Stimulated activated CD8-positive, alpha-beta memory T cell treated with anti-CD3 and anti-CD28 coated beads, Interleukin-15, amount 100 ng/mL, for 48 hours (primary cell): ENCODE results near the gene AUTS2.

Experiments used
- DNase-seq, 2 donors: peaks; one replicate each; pipeline ENCODE4 v3.0.0-alpha.2; 2020; ENCODE audit warnings: low read depth in 2 of 2

AUTS2 gene

GRCh38 chr7:69656077-69656476 lies 57.8 kb downstream of the AUTS2 start:
- no peak for DNase-seq

DNA sequence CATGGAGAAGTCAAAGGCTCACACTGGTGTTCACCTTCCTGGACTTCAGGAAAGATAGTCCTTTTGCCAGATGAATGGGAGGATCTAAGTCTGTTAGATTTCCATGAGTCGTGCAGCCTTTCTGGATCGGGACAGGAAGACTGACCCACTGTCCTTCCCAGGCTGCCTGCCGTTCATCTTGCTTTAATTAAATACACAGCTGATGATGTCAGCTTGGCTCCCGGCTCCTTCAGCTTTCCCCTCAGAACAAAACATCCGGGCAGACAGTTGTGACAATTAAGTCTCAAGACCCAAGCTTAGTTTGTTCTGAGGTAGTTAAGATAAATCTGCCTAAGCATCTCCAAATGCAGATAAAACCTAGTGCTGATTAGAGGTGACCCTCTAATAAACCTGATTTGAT lies 58.6 kb downstream of the AUTS2 start:
- no peak for DNase-seq

GRCh38 chr7:69657331-69657730 lies 59.1 kb downstream of the AUTS2 start:
- DNase-seq = no peak

- no peak for DNase-seq
Measured at GRCh38 chr7:69657985-69658384, 59.7 kb downstream of the AUTS2 start.

DNA sequence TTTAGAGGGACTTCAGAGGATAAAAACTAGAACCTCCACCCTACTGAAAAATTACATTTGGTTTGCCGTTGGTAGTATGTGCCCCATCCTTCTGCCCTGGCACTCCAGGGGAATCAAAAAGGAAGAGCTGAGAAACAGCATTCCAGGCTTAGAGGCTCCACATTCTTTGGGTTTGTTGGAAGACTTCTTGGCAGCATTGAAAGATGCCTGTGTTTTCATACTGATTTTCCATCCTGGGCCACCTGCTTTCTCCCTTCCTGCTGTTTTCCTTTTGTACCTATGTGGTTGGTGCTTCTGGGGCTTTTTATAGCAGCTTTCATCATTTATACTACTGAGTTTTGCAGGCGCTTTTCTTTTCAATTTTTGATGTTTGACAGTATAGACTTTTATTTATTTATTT lies 61.7 kb downstream of the AUTS2 start:
- DNase-seq = no peak

DNA sequence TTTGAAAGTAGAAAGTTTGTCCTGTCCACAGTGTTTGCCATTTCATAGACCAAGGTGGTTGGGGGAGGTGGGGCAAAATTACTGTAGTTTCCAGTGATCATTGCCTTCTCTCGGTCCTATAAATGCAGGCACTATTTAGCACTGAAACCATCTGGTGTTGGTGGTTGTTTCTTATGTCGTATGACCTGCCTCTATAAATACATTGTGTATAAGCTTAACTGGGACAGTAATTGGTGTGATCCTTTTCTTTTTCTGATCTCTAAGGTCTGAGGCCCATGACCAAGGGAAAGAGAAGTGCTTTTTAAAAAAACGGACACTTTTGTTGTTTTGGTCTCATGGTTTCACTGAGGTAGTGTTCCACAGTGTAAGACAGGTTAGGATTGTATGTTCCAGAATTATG lies 63.1 kb downstream of the AUTS2 start:
- DNase-seq = no peak

DNA sequence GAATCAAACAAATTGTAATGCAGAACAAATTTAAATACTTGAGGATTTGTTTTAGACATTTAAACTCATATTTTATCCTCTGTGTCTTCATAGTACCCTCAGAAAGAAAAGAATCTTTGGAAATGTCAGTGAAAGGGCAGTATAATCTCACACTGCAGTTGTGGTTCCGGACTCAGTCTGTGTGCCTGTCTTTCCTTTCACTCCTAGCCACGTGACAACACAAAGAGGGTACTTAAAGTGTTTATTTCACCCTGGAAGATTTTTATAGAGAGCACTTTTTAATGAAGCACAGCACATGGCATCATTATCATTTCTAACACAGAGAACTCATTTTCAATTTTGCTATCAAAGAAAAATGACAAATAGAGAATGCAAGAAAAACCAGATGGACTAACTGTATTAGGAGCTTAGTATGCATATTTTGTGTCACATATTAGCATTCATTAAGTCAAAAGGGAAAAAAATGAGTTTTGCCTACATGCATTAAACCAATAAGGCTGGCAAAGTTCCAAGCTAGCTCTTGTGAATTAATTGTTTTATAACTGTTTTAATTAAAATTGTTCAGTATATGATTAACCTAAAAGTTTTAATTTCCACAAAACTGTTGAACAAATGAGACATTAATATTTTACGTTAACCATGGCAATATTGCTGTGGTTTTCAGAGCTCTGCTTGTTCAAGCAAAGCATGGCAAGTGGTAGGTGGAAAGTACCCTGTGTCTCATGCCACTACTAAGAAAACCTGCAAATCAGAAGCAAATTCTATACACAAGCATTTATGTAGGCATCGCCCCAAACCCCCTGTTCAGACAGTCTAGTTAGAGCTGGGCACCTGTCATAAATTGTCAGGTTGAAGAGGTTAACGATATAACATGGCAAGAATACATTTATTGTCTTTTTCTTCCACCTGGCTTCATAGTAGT lies 65.9 kb downstream of the AUTS2 start:
- no peak for DNase-seq

DNA sequence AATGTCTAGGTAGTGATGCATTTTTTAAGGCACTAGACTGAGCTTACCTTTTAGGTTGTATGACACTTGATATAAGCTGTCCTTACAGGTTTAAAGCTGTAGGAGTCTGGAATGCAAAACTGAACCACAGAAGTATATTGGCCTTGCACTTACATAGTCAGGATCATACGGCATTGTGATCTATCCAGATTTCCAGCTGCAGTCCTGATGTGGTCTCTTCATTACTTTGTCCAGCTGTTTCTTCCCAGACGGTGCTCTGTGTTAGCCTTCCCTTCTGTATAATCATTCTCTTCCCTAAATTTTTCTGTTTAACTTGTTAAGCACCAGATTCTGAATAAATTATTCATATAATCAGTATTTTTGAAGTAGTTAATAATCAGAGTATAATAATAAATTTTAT lies 67.1 kb downstream of the AUTS2 start:
- DNase-seq = no peak

- no peak for DNase-seq
Measured at GRCh38 chr7:69668339-69668870, 70.1 kb downstream of the AUTS2 start.

DNA sequence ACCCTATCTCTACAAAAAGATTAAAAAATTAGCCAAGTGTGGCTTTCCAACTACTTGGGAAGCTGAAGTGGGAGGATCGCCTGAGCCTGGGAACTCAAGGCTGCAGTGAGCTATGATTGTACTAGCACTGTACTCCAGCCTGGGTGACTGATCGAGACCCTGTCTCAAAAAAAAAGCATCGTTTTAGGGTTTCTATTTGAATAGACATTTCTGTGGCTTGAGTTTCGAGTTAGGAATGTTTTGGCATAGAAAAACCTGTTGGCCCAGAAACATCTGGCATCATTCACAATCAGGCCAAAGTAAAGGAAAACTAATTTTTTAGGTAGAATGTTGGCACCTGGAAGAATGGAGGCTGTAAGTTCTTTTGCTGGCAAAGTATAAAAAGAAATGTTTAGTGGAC lies 72.4 kb downstream of the AUTS2 start:
- DNase-seq = no peak

GRCh38 chr7:69673074-69673473 lies 74.8 kb downstream of the AUTS2 start:
- no peak for DNase-seq

DNA sequence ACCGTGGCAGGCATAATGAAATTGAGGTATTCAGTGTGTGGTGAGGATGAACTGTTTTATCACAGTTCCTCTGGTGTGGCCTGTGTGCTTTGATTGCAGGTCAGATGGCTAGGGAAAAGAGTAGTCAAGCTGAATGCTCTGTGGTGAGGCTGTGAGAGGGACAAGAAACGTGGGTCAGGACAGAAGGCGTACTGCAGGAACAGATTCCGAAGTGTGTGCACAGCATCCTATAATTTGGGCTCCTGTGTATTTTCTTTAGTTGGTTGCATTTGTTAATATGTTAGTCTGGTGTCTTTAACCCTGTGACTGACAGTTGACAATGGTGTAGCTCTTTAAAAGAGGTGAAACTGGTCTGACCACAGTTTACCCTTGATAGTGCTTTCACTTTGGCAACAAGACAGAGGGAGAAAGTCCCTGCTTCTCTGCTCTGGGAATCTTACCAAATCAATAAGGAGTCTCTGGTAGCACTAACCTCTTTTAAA lies 76.5 kb downstream of the AUTS2 start:
- no peak for DNase-seq

DNA sequence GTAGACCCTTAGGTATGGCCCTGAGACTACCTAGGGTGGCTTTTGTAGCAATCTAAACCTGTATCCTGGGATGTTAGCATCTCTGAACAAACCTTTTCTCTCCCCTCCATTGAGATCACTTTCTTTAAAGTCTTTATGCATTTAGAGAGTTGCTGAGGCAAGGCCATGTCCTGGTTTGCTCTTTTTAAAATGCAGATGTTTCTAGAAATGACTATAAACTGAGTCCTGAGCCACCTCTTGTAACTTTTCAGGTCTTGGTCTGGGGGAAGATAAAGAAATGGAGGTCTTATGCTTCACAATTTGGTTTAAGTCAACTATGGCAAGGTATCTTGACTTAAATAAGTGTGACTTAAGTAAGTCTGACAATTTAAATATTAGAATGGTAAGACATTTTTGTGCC lies 78.0 kb downstream of the AUTS2 start:
- no peak for DNase-seq

DNA sequence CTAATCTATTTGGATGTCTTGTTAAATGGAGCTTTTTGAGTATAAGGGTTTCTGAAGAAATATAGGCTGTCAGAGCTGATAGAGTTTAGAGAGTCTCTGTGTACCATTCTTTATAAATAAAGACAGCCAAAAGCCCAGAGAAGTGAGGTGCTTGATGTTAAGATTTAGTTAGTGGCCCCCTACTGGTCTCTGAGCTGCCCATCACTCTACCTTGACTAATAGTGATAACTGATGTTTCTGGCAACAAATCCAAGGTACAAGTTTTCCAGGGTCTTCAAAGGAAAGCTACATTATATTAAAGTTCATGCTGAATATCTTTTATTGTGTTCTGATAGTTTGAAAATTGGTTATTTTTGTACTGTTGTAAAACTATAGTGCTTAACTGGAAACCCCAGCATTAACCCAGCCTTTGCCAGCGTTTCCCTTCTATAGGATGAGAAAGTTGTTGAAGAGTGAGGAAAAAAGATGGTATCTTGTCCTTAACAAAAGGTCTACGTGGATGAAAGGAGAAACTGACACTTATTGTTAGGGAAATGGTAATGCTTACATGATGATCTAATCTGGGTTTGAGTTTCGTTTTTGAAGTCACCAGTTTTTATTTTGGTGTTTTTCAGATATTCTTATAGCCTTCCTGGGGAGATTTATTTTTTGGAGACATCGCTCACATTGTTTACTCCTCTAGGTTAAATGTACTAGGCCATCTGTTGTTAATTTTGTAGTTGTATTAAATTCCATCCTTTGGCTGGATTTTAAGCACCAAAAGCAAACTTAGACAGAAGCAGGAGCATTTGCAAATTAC lies 79.0 kb downstream of the AUTS2 start:
- no peak for DNase-seq

GRCh38 chr7:69677881-69678493 lies 79.7 kb downstream of the AUTS2 start:
- no peak for DNase-seq

DNA sequence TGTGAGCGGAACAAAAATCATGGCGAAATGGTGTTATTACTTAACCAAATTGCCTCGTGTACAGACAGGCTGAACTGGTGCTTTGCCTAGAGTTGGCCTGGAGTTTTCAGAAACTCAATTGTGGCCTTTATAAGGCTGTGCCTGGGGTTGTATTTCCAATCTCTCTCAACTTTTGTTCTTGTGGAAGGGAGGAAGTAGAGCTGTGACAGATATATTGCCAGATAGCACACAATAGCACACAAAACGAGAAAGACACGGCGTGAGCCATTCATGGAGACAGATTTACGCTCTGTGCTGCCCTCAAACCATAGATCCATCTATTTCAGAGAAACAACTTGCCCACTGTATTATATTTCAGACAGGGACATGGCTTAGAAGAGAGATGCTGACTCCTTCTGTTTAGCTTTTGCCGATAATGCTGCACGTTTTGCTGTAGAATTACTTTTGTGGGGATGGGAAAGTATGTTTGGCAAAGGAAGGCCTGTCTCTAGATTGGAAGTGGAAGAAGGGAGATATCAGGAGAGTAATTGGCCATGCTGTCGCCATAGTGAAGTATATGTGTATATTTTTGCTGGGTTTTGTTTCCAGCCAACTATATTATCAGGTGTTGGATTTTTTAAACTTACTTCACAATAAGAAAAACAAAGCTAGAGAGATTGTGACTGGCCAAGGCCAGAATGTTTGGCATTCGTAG lies 80.4 kb downstream of the AUTS2 start:
- DNase-seq = no peak

- DNase-seq = no peak
Measured at GRCh38 chr7:69681181-69681580, 82.9 kb downstream of the AUTS2 start.

DNA sequence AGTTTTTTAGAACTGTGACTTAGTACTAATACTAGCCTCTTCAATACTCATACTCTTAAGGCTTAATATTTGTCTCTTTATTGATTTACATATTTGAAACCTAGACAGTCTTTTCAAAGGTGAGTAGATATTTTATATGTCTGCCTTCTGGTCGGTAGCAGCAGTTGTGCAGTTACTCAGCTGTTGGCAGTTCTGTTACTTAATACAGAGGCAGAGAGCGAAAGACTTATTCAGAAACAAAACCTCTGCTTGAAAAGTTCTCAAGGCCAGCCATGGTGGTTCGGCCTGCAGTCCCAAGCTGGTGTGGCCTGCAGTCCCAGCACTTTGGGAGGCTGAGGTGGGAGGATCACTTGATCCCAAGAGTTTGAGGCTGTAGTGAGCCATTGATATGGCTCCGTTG lies 84.2 kb downstream of the AUTS2 start:
- DNase-seq = no peak

DNA sequence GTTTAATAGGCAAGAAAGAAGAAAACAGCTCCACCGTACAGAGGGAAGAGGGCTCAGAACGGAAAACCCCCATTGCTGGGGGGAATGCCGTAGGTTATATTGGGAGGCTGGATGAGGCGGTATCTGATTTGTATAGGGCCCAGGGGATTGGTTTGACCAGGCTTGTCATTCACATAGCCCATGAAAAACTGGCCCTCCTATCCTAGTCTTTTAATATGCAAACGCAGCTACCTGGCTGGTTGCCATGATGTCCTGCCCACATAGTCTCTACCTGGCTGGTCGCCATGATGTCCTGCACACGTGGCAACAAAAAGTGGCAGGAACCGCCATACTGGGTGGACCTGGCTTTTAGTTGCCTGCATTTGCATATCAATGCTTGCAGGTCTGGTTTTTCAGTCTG lies 84.7 kb downstream of the AUTS2 start:
- no peak for DNase-seq

DNA sequence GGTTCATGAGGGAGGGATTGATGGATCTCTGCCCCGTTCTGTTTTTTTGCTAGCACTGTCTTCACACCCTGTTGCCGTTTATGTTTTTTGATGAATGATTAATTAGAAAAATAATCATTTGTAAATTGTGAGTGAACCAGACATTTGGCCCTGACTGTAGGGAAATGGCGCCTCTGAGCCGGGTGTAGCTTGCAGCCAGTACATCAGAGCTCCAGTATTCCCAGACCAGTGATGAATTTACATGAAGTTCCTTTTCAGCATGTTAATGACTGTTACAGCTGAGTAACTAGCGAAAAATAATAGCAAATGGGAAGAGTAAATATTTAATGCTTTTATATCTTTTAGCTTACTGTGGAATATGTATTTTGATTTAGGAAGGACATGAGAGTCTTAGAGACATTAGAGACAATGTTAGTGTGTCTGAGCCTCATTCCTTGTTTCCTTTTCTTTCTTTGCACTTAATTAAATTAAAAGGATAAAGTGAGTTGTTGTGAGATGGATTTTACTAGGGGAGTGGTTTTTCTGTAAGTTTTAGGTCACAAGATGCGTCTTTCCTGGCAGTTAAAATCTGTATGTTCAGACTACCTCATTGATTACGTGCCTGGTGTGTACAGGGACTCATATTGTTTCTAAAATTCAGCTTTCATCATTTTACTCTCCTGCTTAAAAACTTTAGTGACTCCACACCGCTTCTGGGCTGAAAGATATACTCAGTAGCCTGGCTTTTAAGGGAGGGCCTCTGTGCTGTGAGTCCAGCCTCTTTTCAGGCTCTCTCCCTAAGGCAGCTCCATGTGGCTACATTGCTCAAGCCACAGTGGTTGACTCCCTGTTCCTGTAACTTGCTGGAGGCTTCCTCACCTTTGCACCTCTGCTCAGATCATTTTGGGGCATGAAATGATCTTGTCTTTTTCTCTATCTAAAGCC lies 86.4 kb downstream of the AUTS2 start:
- no peak for DNase-seq

DNA sequence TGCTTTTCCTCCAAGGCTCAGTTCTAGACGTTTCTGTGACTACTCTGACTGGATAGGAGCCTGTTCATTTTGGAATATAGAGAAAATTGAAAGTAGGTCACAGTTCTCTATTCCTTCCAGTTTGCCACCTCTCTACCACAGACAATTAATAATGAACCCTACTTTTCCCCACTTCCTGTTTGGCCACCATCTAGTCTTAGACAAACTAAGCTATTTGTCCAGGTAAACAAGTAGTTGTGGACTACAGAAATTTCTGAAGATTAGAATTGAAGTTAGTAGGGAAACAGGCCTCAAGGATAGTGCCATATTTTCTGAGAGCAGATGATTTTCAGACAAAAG lies 87.0 kb downstream of the AUTS2 start:
- DNase-seq = no peak
